K562 (cell line): ENCODE data around the gene MEIS1. TPM values are rescaled to one million over a fixed set of nuclear protein-coding genes. Genes with fewer than 3 reads are reported as not detected.

Experiments used
- ATAC-seq: fragments of 200-7000 bp; cut with Tn5 transposase; 3 replicates; pipeline ENCODE4 v1.9.1; 2020; ENCODE audit warnings: moderate library complexity
- BruUV-seq: library from RNA; stranded (reverse); fragments of 400-500 nt; replicated peaks from 2 replicates; lab custom pipeline; 2021; lab: Mats Ljungman, UMichigan
- CTCF ChIA-PET: fragments of 300-600 bp; formaldehyde crosslinking; extraction: SDS; loops from one replicate; lab custom pipeline; 2021; ENCODE audit warnings: low intra/inter-chr PET ratio; lab: Yijun Ruan, JAX
- POLR2A ChIA-PET: fragments of 300-600, 350-650 bp; sonication (Branson Sonifier 250); formaldehyde crosslinking; extraction: SDS; loops from one replicate; lab custom pipeline; 2021; ENCODE audit warnings: antibody characterized with exemption, inconsistent platforms; lab: Yijun Ruan, JAX
- DNase-seq, 4 experiments: peaks; one replicate each; pipeline versions ENCODE4 v3.0.0 to v3.0.0-alpha.2; 2011 to 2018; ENCODE audit warnings: low spot score in 3 of 4, mixed read lengths in 3 of 4; ENCODE audit errors: extremely low read depth in 1 of 4
- FAIRE-seq: peaks from 2 replicates; lab custom pipeline; 2011; peaks lifted over from hg19 to GRCh38; lab: Jason Lieb, UNC
- H2AFZ ChIP-seq: 2 replicates; pipeline ENCODE4 v1.6.0; 2011; ENCODE audit warnings: low read depth, low read length, control low read depth, inconsistent platforms
- H3K27ac ChIP-seq: fragments of 200-600 bp; 3 replicates; pipeline ENCODE4 v1.8.0; 2011; ENCODE audit warnings: low read depth, mild to moderate bottlenecking, control low read depth, inconsistent platforms, low read length, moderate library complexity, mixed read lengths; ENCODE audit errors: extremely low read depth
- H3K27me3 ChIP-seq, 2 experiments: fragments of 300-600 bp in 1 of 2; 2 replicates in 1 of 2; 3 replicates in 1 of 2; pipeline versions ENCODE4 v1.6.0 to v1.8.0; 2011; ENCODE audit warnings: inconsistent platforms in 2 of 2, low read length in 2 of 2, mild to moderate bottlenecking in 1 of 2, mixed read lengths in 1 of 2, moderate library complexity in 1 of 2; ENCODE audit not compliant: control insufficient read depth in 2 of 2, insufficient read depth in 2 of 2
- H3K36me3 ChIP-seq: fragments of 300-600 bp; 3 replicates; pipeline ENCODE4 v1.8.0; 2011; ENCODE audit warnings: mild to moderate bottlenecking, low read length, inconsistent platforms; ENCODE audit not compliant: control insufficient read depth, insufficient read depth
- H3K4me1 ChIP-seq, 2 experiments: fragments of 200-600 bp in 1 of 2; replicated peaks in 1 of 2; 2 replicates in 1 of 2; 3 replicates in 1 of 2; pipeline versions ENCODE4 v1.5.1 to v1.8.0; 2011; ENCODE audit warnings: inconsistent platforms in 2 of 2, low read length in 2 of 2, mild to moderate bottlenecking in 1 of 2, mixed read lengths in 1 of 2, moderate library complexity in 1 of 2; ENCODE audit not compliant: control insufficient read depth in 2 of 2, insufficient read depth in 2 of 2
- H3K4me2 ChIP-seq: 2 replicates; pipeline ENCODE4 v1.6.1; 2011; ENCODE audit warnings: low read length, control low read depth, inconsistent platforms, mixed read lengths; ENCODE audit not compliant: insufficient read depth
- H3K4me3 ChIP-seq: fragments of 200-600 bp; sonication (generic), shearing (Covaris generic); 2 replicates; pipeline ENCODE4 v1.5.1; 2016; ENCODE audit warnings: control low read depth, inconsistent platforms
- H3K79me2 ChIP-seq: fragments of 200-600 bp; 3 replicates; pipeline ENCODE4 v1.8.0; 2011; ENCODE audit warnings: low read length, inconsistent platforms; ENCODE audit not compliant: control insufficient read depth, insufficient read depth
- H3K9ac ChIP-seq, 2 experiments: 2 replicates each; pipeline versions ENCODE4 v1.6.0 to v1.6.1; 2011; ENCODE audit warnings: low read depth in 2 of 2, low read length in 2 of 2, control low read depth in 1 of 2, inconsistent platforms in 1 of 2, mild to moderate bottlenecking in 1 of 2, mixed read lengths in 1 of 2; ENCODE audit not compliant: insufficient read depth in 1 of 2
- H3K9me1 ChIP-seq: one replicate; pipeline ENCODE4 v1.6.0; 2011; ENCODE audit warnings: inconsistent platforms, mild to moderate bottlenecking, low read length, moderate library complexity; ENCODE audit not compliant: control insufficient read depth, insufficient read depth
- H3K9me3 ChIP-seq: replicated peaks from 2 replicates; pipeline ENCODE4 v1.5.1; 2011; ENCODE audit warnings: low read depth, low read length, inconsistent platforms; ENCODE audit not compliant: control insufficient read depth, insufficient read depth
- H4K20me1 ChIP-seq: replicated peaks from 2 replicates; pipeline ENCODE4 v1.6.1; 2011; ENCODE audit warnings: low read length, inconsistent platforms, mixed read lengths; ENCODE audit not compliant: control insufficient read depth, insufficient read depth
- ATF1 ChIP-seq, 2 experiments: fragments of 450-650 bp in 1 of 2; IDR thresholded peaks; 2 replicates each; pipeline ENCODE4 v1.6.1; 2016; ENCODE audit warnings: missing compliant biosample characterization in 1 of 2, missing genetic modification characterization in 1 of 2
- CAMTA2 ChIP-seq: fragments of 250-450 bp; sonication (Bioruptor Pico); conservative IDR thresholded peaks from 2 replicates; pipeline ENCODE4 v1.5.1; 2022
- CREB1 ChIP-seq, 2 experiments: sonication (generic) in 1 of 2; formaldehyde crosslinking in 1 of 2; IDR thresholded peaks; 2 replicates each; pipeline versions ENCODE4 v1.6.1 to v1.8.0; 2012 to 2022; ENCODE audit warnings: inconsistent platforms in 1 of 2, mild to moderate bottlenecking in 1 of 2, missing genetic modification reagents in 1 of 2, moderate library complexity in 1 of 2
- CSDE1 ChIP-seq, 2 experiments: fragments of 450-650 bp; IDR thresholded peaks; 2 replicates each; pipeline ENCODE4 v1.6.1; 2016; ENCODE audit warnings: mild to moderate bottlenecking in 1 of 2
- HNRNPL ChIP-seq: fragments of 200-400 bp; formaldehyde crosslinking; IDR thresholded peaks from 2 replicates; pipeline ENCODE4 v1.6.1; 2017; ENCODE audit warnings: low read depth, mild to moderate bottlenecking, low read length
- IRF2 ChIP-seq: sonication (generic); formaldehyde crosslinking; IDR thresholded peaks from 2 replicates; pipeline ENCODE4 v1.8.1; 2022; ENCODE audit warnings: mild to moderate bottlenecking, missing genetic modification reagents
- PHB ChIP-seq: fragments of 250-450 bp; sonication (Bioruptor Pico); IDR thresholded peaks from 2 replicates; pipeline ENCODE4 v1.5.0; 2021
- POLR2G ChIP-seq: fragments of 200-400 bp; formaldehyde crosslinking; IDR thresholded peaks from 2 replicates; pipeline ENCODE4 v1.6.1; 2017; ENCODE audit warnings: low read depth, mild to moderate bottlenecking, antibody characterized with exemption, low read length, moderate library complexity
- RBM22 ChIP-seq: fragments of 200-400 bp; formaldehyde crosslinking; IDR thresholded peaks from 2 replicates; pipeline ENCODE4 v1.6.1; 2018; ENCODE audit warnings: low read length, low read depth; ENCODE audit not compliant: poor library complexity, severe bottlenecking
- SMAD3 ChIP-seq: fragments of 450-650 bp; formaldehyde crosslinking; conservative IDR thresholded peaks from 2 replicates; pipeline ENCODE4 v1.4.0; 2020; ENCODE audit warnings: mild to moderate bottlenecking
- TCF7 ChIP-seq: sonication (generic); IDR thresholded peaks from 2 replicates; pipeline ENCODE4 v1.6.1; 2016; ENCODE audit warnings: antibody characterized with exemption, borderline replicate concordance
- THAP12 ChIP-seq: fragments of 250-450 bp; sonication (Bioruptor Pico); IDR thresholded peaks from 2 replicates; pipeline ENCODE4 v1.9.0; 2021; ENCODE audit warnings: mild to moderate bottlenecking, inconsistent platforms
- ZBTB1 ChIP-seq: sonication (generic); formaldehyde crosslinking; IDR thresholded peaks from 2 replicates; pipeline ENCODE4 v1.8.1; 2023; ENCODE audit warnings: missing genetic modification reagents, low read depth, mild to moderate bottlenecking, borderline replicate concordance
- ZBTB49 ChIP-seq: sonication (generic); formaldehyde crosslinking; IDR thresholded peaks from 2 replicates; pipeline ENCODE4 v1.8.0; 2022; ENCODE audit warnings: missing genetic modification reagents, mild to moderate bottlenecking, borderline replicate concordance
- WGBS: fragments of 100-300 bp; shearing (Covaris generic); methylation state at CpG from one replicate; pipeline ENCODE4 v1.1.6; 2016; ENCODE audit warnings: low coverage, mixed read lengths; ENCODE audit not compliant: insufficient coverage; ENCODE audit errors: missing lambda C conversion rate; 5-methylcytosine and 5-hydroxymethylcytosine counted together
- in situ Hi-C: fragments of 300-500 bp; cut with MboI; formaldehyde crosslinking; loops from 4 replicates; pipeline ENCODE4 v1.15.0; 2018; ENCODE audit warnings: inconsistent platforms, mixed read lengths
- intact Hi-C: fragments of 100-400 bp; cut with micrococcal nuclease; formaldehyde crosslinking; loops from 2 replicates; pipeline ENCODE4 v1.14.2; 2022
- polyA plus RNA-seq, 8 experiments: library from polyadenylated mRNA; depleted of rRNA in 4 of 8; stranded (reverse) in 5 of 8; unstranded in 3 of 8; fragments of >200 nt; fragmentation: Nextera tagmentation in 2 of 8; fragmentation: Illumina TruSeq in 1 of 8; extraction: Ambion mirVana in 2 of 8; extraction: Trizol in 1 of 8; gene quantifications; 2 replicates each; pipeline versions ENCODE4 v1.2.1 to v1.2.3, GENCODE V29; 2011 to 2014; ENCODE audit warnings: inconsistent platforms in 1 of 8, missing spikeins in 1 of 8
- total RNA-seq, 7 experiments: library from RNA; depleted of rRNA in 6 of 7; stranded (reverse); fragments of >200 nt in 6 of 7; fragmentation: Illumina TruSeq in 2 of 7; extraction: Trizol in 2 of 7; gene quantifications; 2 replicates each; pipeline versions ENCODE4 v1.2.1 to v1.2.3, GENCODE V29; 2011 to 2021; ENCODE audit warnings: low replicate concordance in 1 of 7

Gene MEIS1
- total and polyA plus RNA-seq, 9 of the 15 experiments (the other 6 are each of a cell fraction or from before 2014, with no cell fraction given): 2.3 to 9.0 (median 5.9) TPM

GRCh38 chr2:66446941-66447340 is 12.0 kb downstream of the MEIS1 start:
- H3K9ac ChIP-seq: no peak overlapping the region
- no peaks in the 10 kb centered on the region for H3K9me1 ChIP-seq
- no peak overlapping the region for H2AFZ ChIP-seq
- intact Hi-C loops (no loop called here), in situ Hi-C loops (no loop called here)
- no peaks in the 10 kb centered on the region for H3K27me3 ChIP-seq
- no peak for DNase-seq
- no peak overlapping the region for H3K4me3 ChIP-seq
- ChIA-PET CTCF (no interaction called here), POLR2A (no interaction called here)
- BruUV-seq: no TSS peak
- no peaks in the 10 kb centered on the region for H3K9me3 ChIP-seq
- H3K36me3 ChIP-seq: peaks cover 7% of the 10 kb centered on the region; the same call in 2 of the 3 replicates
- TF ChIP-seq THAP12 (CRISPR knock-in tag) (no peak), TCF7 (no peak), PHB (CRISPR knock-in tag) (no peak), CAMTA2 (CRISPR knock-in tag) (no peak), CSDE1 (IDR thresholded peaks at IDR 0.05) (no peak), SMAD3 (no peak), CREB1 (IDR thresholded peaks at IDR 0.05) (no peak), CREB1 (CRISPR knock-in tag; IDR thresholded peaks at IDR 0.05) (no peak), ZBTB49 (CRISPR knock-in tag) (no peak), IRF2 (CRISPR knock-in tag) (no peak), POLR2G (no peak), ZBTB1 (CRISPR knock-in tag) (no peak), RBM22 (no peak), ATF1 (CRISPR knock-in tag; IDR thresholded peaks at IDR 0.05) (no peak), ATF1 (tag; IDR thresholded peaks at IDR 0.05) (no peak), HNRNPL (no peak)
- ATAC-seq: no peak
- H3K4me1 ChIP-seq: no peaks in the 10 kb centered on the region
- no peaks in the 10 kb centered on the region for H4K20me1 ChIP-seq
- H3K4me2 ChIP-seq: no peak overlapping the region
- no peak overlapping the region for H3K27ac ChIP-seq
- no peaks in the 10 kb centered on the region for H3K79me2 ChIP-seq
- 70% methylated on average over 8 of the region's 8 CpGs for WGBS
- no peak for FAIRE-seq
